CD14-positive monocyte (primary cell): ENCODE measurements around the gene CSMD2. TPM values are rescaled to one million over a fixed set of nuclear protein-coding genes. Genes with fewer than 3 reads are reported as not detected.

Experiments used
- DNase-seq, 3 donors: peaks; one replicate each; pipeline ENCODE4 v3.0.0-alpha.2; 2011 to 2022
- H2AFZ ChIP-seq: 2 replicates; pipeline ENCODE4 v1.6.0; 2012; ENCODE audit warnings: mild to moderate bottlenecking, low read depth, low read length, inconsistent platforms; ENCODE audit not compliant: insufficient read depth, poor library complexity, severe bottlenecking
- H3K27ac ChIP-seq, 2 donors: 1 replicate in 1 of 2; 2 replicates in 1 of 2; pipeline ENCODE4 v1.5.1; 2012 to 2013; ENCODE audit warnings: low read length in 2 of 2, control low read depth in 1 of 2, inconsistent platforms in 1 of 2, low read depth in 1 of 2, mild to moderate bottlenecking in 1 of 2
- H3K27me3 ChIP-seq, 2 donors: one replicate each; pipeline versions ENCODE4 v1.6.0 to v1.6.1; 2011 to 2013; ENCODE audit warnings: low read length in 2 of 2; ENCODE audit not compliant: control insufficient read depth in 2 of 2, insufficient read depth in 2 of 2
- H3K36me3 ChIP-seq, 2 donors: replicated peaks in 1 of 2; 1 replicate in 1 of 2; 2 replicates in 1 of 2; pipeline versions ENCODE4 v1.5.1 to v1.6.1; 2012 to 2013; ENCODE audit warnings: low read length in 2 of 2, control low read depth in 1 of 2, inconsistent platforms in 1 of 2, mild to moderate bottlenecking in 1 of 2; ENCODE audit not compliant: insufficient read depth in 2 of 2, control insufficient read depth in 1 of 2
- H3K4me1 ChIP-seq, 2 donors: 1 replicate in 1 of 2; 2 replicates in 1 of 2; pipeline versions ENCODE4 v1.5.1 to v1.6.1; 2012 to 2013; ENCODE audit warnings: low read length in 2 of 2, control low read depth in 1 of 2, inconsistent platforms in 1 of 2, mild to moderate bottlenecking in 1 of 2, moderate library complexity in 1 of 2; ENCODE audit not compliant: insufficient read depth in 2 of 2, control insufficient read depth in 1 of 2
- H3K4me2 ChIP-seq: replicated peaks from 2 replicates; pipeline ENCODE3; 2012; ENCODE audit warnings: low read length, moderate library complexity, mild to moderate bottlenecking; ENCODE audit not compliant: poor library complexity, severe bottlenecking; ENCODE audit errors: extremely low read depth
- H3K4me3 ChIP-seq, 3 experiments: fragments of 200-600 bp in 1 of 3; sonication (generic) in 1 of 3; replicated peaks in 1 of 3; 1 replicate in 2 of 3; 2 replicates in 1 of 3; pipeline ENCODE4 v1.5.1; 2011 to 2013; ENCODE audit warnings: low read length in 3 of 3, mild to moderate bottlenecking in 3 of 3, control low read depth in 2 of 3, low read depth in 2 of 3, inconsistent platforms in 1 of 3, moderate library complexity in 1 of 3
- H3K79me2 ChIP-seq: 2 replicates; pipeline ENCODE4 v1.6.0; 2012; ENCODE audit warnings: mild to moderate bottlenecking, control low read depth, inconsistent platforms, low read length, moderate library complexity; ENCODE audit not compliant: insufficient read depth
- H3K9ac ChIP-seq: 2 replicates; pipeline ENCODE4 v1.6.0; 2017; ENCODE audit warnings: low read length, mild to moderate bottlenecking; ENCODE audit not compliant: insufficient read depth, poor library complexity, severe bottlenecking
- H3K9me3 ChIP-seq, 2 donors: replicated peaks in 1 of 2; 1 replicate in 1 of 2; 2 replicates in 1 of 2; pipeline versions ENCODE4 v1.5.1 to v1.6.1; 2012 to 2013; ENCODE audit warnings: low read length in 2 of 2, control low read depth in 1 of 2; ENCODE audit not compliant: control insufficient read depth in 1 of 2, insufficient read depth in 1 of 2
- H4K20me1 ChIP-seq: 2 replicates; pipeline ENCODE4 v1.6.0; 2012; ENCODE audit warnings: mild to moderate bottlenecking, low read length, control low read depth, moderate library complexity; ENCODE audit not compliant: insufficient read depth
- H3K27ac Mint-ChIP-seq, 7 donors: one replicate each; pipeline ENCODE4 v1.8.0; 2020; ENCODE audit warnings: mild to moderate bottlenecking in 7 of 7, mixed read lengths in 7 of 7, moderate library complexity in 6 of 7, inconsistent platforms in 2 of 7
- H3K27me3 Mint-ChIP-seq, 3 donors: one replicate each; pipeline ENCODE4 v1.8.0; 2021 to 2022; ENCODE audit warnings: low read depth in 3 of 3, mild to moderate bottlenecking in 3 of 3, mixed read lengths in 3 of 3, moderate library complexity in 3 of 3, inconsistent platforms in 1 of 3
- H3K36me3 Mint-ChIP-seq, 2 donors: one replicate each; pipeline ENCODE4 v1.8.0; 2020; ENCODE audit warnings: mixed read lengths in 2 of 2, inconsistent platforms in 1 of 2, mild to moderate bottlenecking in 1 of 2
- H3K4me1 Mint-ChIP-seq: one replicate; pipeline ENCODE4 v1.8.0; 2020; ENCODE audit warnings: mild to moderate bottlenecking, mixed read lengths
- H3K4me3 Mint-ChIP-seq, 2 donors: one replicate each; pipeline ENCODE4 v1.8.0; 2020; ENCODE audit warnings: mild to moderate bottlenecking in 2 of 2, mixed read lengths in 2 of 2, moderate library complexity in 1 of 2
- H3K9me3 Mint-ChIP-seq, 7 donors: one replicate each; pipeline ENCODE4 v1.8.0; 2020 to 2022; ENCODE audit warnings: mixed read lengths in 7 of 7, mild to moderate bottlenecking in 6 of 7, moderate library complexity in 6 of 7, inconsistent platforms in 2 of 7
- WGBS: methylation state at CpG from one replicate; pipeline ENCODE4 v1.1.5; 2013; ENCODE audit warnings: missing lambda C conversion rate; ENCODE audit not compliant: insufficient coverage; 5-methylcytosine and 5-hydroxymethylcytosine counted together
- intact Hi-C, 2 donors: fragments of 100-400 bp; cut with micrococcal nuclease; formaldehyde crosslinking; loops; one replicate each; pipeline versions ENCODE4 v1.15.0 to v1.15.1; 2023
- polyA plus RNA-seq, 3 donors: library from polyadenylated mRNA; depleted of rRNA in 1 of 3; unstranded in 2 of 3; stranded (reverse) in 1 of 3; fragments of 300-500 nt in 2 of 3; fragments of >200 nt in 1 of 3; fragmentation: Illumina TruSeq in 2 of 3; gene quantifications; 1 replicate in 2 of 3; 2 replicates in 1 of 3; pipeline ENCODE4 v1.2.3, GENCODE V29; 2012 to 2021
- TF ChIP-seq, protein P1 (sequence below): fragments of 200-600 bp; IDR thresholded peaks from one replicate; pipeline ENCODE4 v1.8.0; 2022; ENCODE audit warnings: antibody characterized with exemption, mild to moderate bottlenecking

CSMD2 gene
- polyA plus RNA-seq, 3 donors = 0.04 TPM; not detected in 2

DNA sequence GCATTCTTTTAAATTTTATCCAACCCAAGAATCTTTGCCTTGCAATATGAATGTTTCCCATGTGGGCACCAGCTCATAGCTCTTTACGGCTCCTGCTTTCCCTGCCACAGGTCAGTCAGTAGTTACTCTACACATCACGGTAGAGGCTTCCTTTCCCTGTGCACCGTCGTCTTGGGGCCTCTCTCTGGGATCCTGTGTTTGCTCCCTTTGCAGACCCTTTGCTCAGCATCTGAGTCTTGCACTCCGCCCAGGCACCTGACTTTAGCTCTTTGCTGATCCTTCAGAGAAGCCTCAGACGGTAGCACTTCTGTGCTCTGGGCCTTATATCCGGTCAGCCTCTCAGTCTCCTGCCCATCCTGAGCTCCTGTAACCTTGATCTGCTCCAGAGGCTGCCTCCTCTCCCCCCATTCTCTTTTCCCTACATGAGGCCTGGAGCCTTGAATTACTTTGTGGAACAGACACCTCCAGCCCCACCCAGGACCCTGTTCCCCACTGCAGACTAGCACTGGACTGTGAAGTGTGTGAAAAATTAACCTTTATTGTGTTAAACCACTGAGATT, 484.7 kb downstream of the CSMD2 start:
- Histone ChIP-seq H3K27ac (no peak overlapping the region), H3K9me3 (no peaks in the 10 kb centered on the region), H4K20me1 (no peaks in the 10 kb centered on the region), H3K9ac (no peak overlapping the region), H3K79me2 (no peaks in the 10 kb centered on the region), H3K27me3 (peaks cover 0 to 3% of the 10 kb centered on the region in 2 donors), H3K4me3 (no peak overlapping the region), H3K36me3 (no peaks in the 10 kb centered on the region), H3K4me2 (no peak overlapping the region), H2AFZ (no peak overlapping the region), H3K4me1 (no peaks in the 10 kb centered on the region)
- WGBS = 93% methylated on average over 7 of the region's 7 CpGs
- Mint-ChIP-seq H3K9me3 (peaks cover 0 to 7% (median 3%) of the 10 kb centered on the region in 7 donors), H3K27ac (no peak overlapping the region), H3K27me3 (peaks cover 1 to 5% (median 5%) of the 10 kb centered on the region in 3 donors), H3K4me1 (no peaks in the 10 kb centered on the region), H3K4me3 (no peak overlapping the region), H3K36me3 (no peaks in the 10 kb centered on the region)
- intact Hi-C loops = no loop called here
- no peak for DNase-seq
- TF ChIP-seq, protein P1, sequence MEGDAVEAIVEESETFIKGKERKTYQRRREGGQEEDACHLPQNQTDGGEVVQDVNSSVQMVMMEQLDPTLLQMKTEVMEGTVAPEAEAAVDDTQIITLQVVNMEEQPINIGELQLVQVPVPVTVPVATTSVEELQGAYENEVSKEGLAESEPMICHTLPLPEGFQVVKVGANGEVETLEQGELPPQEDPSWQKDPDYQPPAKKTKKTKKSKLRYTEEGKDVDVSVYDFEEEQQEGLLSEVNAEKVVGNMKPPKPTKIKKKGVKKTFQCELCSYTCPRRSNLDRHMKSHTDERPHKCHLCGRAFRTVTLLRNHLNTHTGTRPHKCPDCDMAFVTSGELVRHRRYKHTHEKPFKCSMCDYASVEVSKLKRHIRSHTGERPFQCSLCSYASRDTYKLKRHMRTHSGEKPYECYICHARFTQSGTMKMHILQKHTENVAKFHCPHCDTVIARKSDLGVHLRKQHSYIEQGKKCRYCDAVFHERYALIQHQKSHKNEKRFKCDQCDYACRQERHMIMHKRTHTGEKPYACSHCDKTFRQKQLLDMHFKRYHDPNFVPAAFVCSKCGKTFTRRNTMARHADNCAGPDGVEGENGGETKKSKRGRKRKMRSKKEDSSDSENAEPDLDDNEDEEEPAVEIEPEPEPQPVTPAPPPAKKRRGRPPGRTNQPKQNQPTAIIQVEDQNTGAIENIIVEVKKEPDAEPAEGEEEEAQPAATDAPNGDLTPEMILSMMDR = no peak

DNA sequence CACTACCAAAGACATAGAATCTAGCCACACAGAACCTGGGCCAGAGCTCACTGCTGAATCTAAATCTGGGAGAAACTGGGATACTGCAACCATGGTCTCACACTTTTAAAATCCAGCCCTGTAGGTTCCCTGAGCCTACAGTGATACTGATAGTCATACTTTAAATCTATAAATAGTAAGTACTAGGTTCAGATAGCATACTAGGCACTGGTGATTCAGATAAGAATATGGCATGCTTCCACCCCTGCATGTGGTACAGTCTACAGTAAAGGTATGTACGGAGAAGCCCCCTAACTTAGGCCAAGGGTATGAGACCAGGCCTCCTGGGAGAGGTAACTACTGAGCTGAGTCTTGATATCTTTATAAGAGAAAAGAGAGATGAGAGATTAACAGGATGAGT, 494.5 kb downstream of the CSMD2 start:
- no peaks in the 10 kb centered on the region for H3K79me2 ChIP-seq
- H3K27me3 Mint-ChIP-seq = peaks cover 0 to 9% (median 5%) of the 10 kb centered on the region in 3 donors
- peaks cover 7 to 18% of the 10 kb centered on the region in 2 donors for H3K9me3 ChIP-seq
- no peaks in the 10 kb centered on the region for H3K36me3 Mint-ChIP-seq
- H2AFZ ChIP-seq = no peak overlapping the region
- H3K9me3 Mint-ChIP-seq = peaks cover 3 to 34% (median 19%) of the 10 kb centered on the region in 7 donors
- H3K27ac Mint-ChIP-seq = no peak overlapping the region
- H3K36me3 ChIP-seq = no peaks in the 10 kb centered on the region
- intact Hi-C loops = no loop called here
- DNase-seq = no peak
- no peak overlapping the region for H3K4me2 ChIP-seq
- no peak overlapping the region for H3K4me3 Mint-ChIP-seq
- no peaks in the 10 kb centered on the region for H4K20me1 ChIP-seq
- no peak overlapping the region for H3K4me3 ChIP-seq
- no peaks in the 10 kb centered on the region for H3K27me3 ChIP-seq
- H3K27ac ChIP-seq = no peak overlapping the region
- H3K4me1 ChIP-seq = no peaks in the 10 kb centered on the region
- no peaks in the 10 kb centered on the region for H3K4me1 Mint-ChIP-seq
- no peak overlapping the region for H3K9ac ChIP-seq
- WGBS = 86% methylated on average over 1 of the region's 1 CpG
- TF ChIP-seq, protein P1 = no peak
